ENCODE results near the gene GADL1. TPM values are rescaled to one million over a fixed set of nuclear protein-coding genes. Genes with fewer than 3 reads are reported as not detected.

The GADL1 gene
- total RNA-seq, 1 experiment from 2014 or later = not detected

- DNase-seq (ENCODE audit: low read depth, low spot score) = no peak
- Histone ChIP-seq H3K79me2 (ENCODE audit: insufficient read depth, low read length) (no peaks in the 10 kb centered on the region), H3K4me3 (replicated peaks in 1 of 2; ENCODE audit: low read depth in 1 of 2, low read length in 2 of 2) (no peak overlapping the region), H4K20me1 (ENCODE audit: insufficient read depth) (no peaks in the 10 kb centered on the region), H3K9me2 (ENCODE audit: insufficient read depth) (no peaks in the 10 kb centered on the region), H3K9ac (ENCODE audit: low read length) (no peak overlapping the region), H3K9me3 (ENCODE audit: control insufficient read depth in 1 of 2, insufficient read depth in 1 of 2, low read depth in 1 of 2, low read length in 2 of 2) (no peaks in the 10 kb centered on the region), H3K27me3 (ENCODE audit: insufficient read depth, low read length) (no peaks in the 10 kb centered on the region), H3K36me3 (ENCODE audit: control insufficient read depth in 1 of 2, insufficient read depth in 2 of 2, low read length in 2 of 2) (no peaks in the 10 kb centered on the region), H2AFZ (ENCODE audit: low read depth, low read length, poor library complexity, severe bottlenecking) (no peak overlapping the region), H3K4me1 (ENCODE audit: control insufficient read depth in 1 of 2, insufficient read depth in 2 of 2, low read length in 2 of 2) (no peaks in the 10 kb centered on the region), H3K27ac (ENCODE audit: low read depth, low read length) (no peak overlapping the region), H3K4me2 (ENCODE audit: low read length) (no peak overlapping the region)
- no TSS peak for BruUV-seq (replicated peaks)
- RAD21 ChIA-PET (ENCODE audit: low non-redundant PET in 1 of 2, low total read pairs in 2 of 2, uncharacterized antibody in 2 of 2, unreplicated experiment in 2 of 2) = no interaction called here
- POLR2A ChIA-PET = no interaction called here
- intact Hi-C loops (cut with micrococcal nuclease) = no loop called here
- CTCF ChIA-PET = no interaction called here
- ATAC-seq = no peak
- no peak for TF ChIP-seq SIN3A (IDR thresholded peaks at IDR 0.05; ENCODE audit: low read depth)
- TF ChIP-seq ZFX (IDR thresholded peaks at IDR 0.05) = no peak
- TF ChIP-seq ELF1 (IDR thresholded peaks at IDR 0.05; ENCODE audit: borderline replicate concordance, low read depth) = no peak
- no peak for TF ChIP-seq CBX3 (IDR thresholded peaks at IDR 0.05; ENCODE audit: low read depth)
- TF ChIP-seq JUND (IDR thresholded peaks at IDR 0.05) = no peak
- TF ChIP-seq EGR1 (IDR thresholded peaks at IDR 0.05; ENCODE audit: low read depth) = no peak
- TF ChIP-seq TCF7L2 (IDR thresholded peaks at IDR 0.05; ENCODE audit: borderline replicate concordance, extremely low read depth, insufficient read depth, insufficient read length) = no peak
- no peak for TF ChIP-seq YY1 (IDR thresholded peaks at IDR 0.05; ENCODE audit: extremely low read depth, insufficient replicate concordance, low read depth, low read length)
- no peak for TF ChIP-seq SRF (IDR thresholded peaks at IDR 0.05; ENCODE audit: low read depth)
- TF ChIP-seq POLR2A (IDR thresholded peaks at IDR 0.05; ENCODE audit: borderline replicate concordance, extremely low read depth, insufficient read depth, insufficient read length) = no peak
- no peak for TF ChIP-seq ZNF274 (IDR thresholded peaks at IDR 0.05; ENCODE audit: low read depth, low read length)
- TF ChIP-seq MAX (IDR thresholded peaks at IDR 0.05) = no peak
- TF ChIP-seq CEBPB (IDR thresholded peaks at IDR 0.05; ENCODE audit: low read depth) = no peak
- no peak for TF ChIP-seq REST (IDR thresholded peaks at IDR 0.05; ENCODE audit: low read depth)
- TF ChIP-seq CTCF (IDR thresholded peaks at IDR 0.05 in 2 of 3, conservative IDR thresholded peaks at IDR 0.05 in 1 of 3; ENCODE audit: borderline replicate concordance in 1 of 3, insufficient read depth in 1 of 3, low read depth in 2 of 3, low read length in 2 of 3) = no peak
- TF ChIP-seq POLR2AphosphoS5 (IDR thresholded peaks at IDR 0.05; ENCODE audit: low read depth, low read length) = no peak
- TF ChIP-seq EZH2phosphoT487 (IDR thresholded peaks at IDR 0.05; ENCODE audit: borderline replicate concordance) = no peak
- no peak for TF ChIP-seq ATF3 (IDR thresholded peaks at IDR 0.05)
- no peak for TF ChIP-seq ZBTB33 (IDR thresholded peaks at IDR 0.05; ENCODE audit: extremely low read depth, insufficient replicate concordance, low read length)
- TF ChIP-seq FOSL1 (IDR thresholded peaks at IDR 0.05; ENCODE audit: low read depth) = no peak
Measured at GRCh38 chr3:30832961-30833575, 61.4 kb downstream of the GADL1 start.
